ENCODE results near the gene SPATA6.
"Not testable (repeated sequence)": the region's sequence is repeated elsewhere in the genome, so short reads cannot be mapped to it uniquely, and the experiment has no call there.

SPATA6 gene

DNA sequence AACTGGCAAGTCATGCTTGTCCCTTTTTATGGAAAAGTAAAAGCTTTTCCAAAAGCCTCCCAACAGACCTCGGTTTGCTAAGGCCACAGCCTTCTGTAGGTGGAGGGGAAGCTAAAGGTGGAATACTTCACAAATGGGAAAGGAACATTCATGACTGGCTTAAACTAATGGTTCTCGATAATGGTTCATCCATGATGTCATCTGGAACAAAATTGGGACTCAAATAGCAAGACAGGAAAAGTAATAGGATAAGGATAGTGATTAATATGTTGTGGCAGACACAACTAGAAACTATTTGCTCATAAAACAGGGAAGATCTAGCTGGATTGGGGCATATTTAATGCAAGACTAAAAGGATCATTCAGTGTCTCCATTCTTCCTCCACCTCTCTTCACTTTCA is 16.7 kb upstream of the SPATA6 start:
- Histone ChIP-seq H3K36me3 (ENCODE audit: control insufficient read depth in 2 of 2, insufficient read depth in 1 of 2, low read length in 2 of 2) (no peaks in the 10 kb centered on the region), H3K9me3 (ENCODE audit: control insufficient read depth, insufficient read depth, low read depth, low read length) (no peaks in the 10 kb centered on the region), H3K4me1 (ENCODE audit: control insufficient read depth, insufficient read depth, low read length) (no peaks in the 10 kb centered on the region), H3K27ac (ENCODE audit: extremely low read depth, low read depth, low read length) (no peak overlapping the region), H3K4me3 (ENCODE audit: low read depth, low read length) (no peak overlapping the region)
- ChIA-PET CTCF (interaction anchor here (0.6 to 2.9 kb wide), 2 partner anchors 9 to 45 kb away, joined by 3 to 8 read pairs; no protein-coding TSS in a partner anchor), POLR2A (no interaction called here)
- TF ChIP-seq ZNF596 (tag by site-specific recombination; IDR thresholded peaks at IDR 0.05), result no peak
- TF ChIP-seq, protein P1, sequence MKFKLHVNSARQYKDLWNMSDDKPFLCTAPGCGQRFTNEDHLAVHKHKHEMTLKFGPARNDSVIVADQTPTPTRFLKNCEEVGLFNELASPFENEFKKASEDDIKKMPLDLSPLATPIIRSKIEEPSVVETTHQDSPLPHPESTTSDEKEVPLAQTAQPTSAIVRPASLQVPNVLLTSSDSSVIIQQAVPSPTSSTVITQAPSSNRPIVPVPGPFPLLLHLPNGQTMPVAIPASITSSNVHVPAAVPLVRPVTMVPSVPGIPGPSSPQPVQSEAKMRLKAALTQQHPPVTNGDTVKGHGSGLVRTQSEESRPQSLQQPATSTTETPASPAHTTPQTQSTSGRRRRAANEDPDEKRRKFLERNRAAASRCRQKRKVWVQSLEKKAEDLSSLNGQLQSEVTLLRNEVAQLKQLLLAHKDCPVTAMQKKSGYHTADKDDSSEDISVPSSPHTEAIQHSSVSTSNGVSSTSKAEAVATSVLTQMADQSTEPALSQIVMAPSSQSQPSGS (tag by site-specific recombination; IDR thresholded peaks at IDR 0.05; ENCODE audit: low read depth), result peak; percentile 67
- TF ChIP-seq, protein P2, sequence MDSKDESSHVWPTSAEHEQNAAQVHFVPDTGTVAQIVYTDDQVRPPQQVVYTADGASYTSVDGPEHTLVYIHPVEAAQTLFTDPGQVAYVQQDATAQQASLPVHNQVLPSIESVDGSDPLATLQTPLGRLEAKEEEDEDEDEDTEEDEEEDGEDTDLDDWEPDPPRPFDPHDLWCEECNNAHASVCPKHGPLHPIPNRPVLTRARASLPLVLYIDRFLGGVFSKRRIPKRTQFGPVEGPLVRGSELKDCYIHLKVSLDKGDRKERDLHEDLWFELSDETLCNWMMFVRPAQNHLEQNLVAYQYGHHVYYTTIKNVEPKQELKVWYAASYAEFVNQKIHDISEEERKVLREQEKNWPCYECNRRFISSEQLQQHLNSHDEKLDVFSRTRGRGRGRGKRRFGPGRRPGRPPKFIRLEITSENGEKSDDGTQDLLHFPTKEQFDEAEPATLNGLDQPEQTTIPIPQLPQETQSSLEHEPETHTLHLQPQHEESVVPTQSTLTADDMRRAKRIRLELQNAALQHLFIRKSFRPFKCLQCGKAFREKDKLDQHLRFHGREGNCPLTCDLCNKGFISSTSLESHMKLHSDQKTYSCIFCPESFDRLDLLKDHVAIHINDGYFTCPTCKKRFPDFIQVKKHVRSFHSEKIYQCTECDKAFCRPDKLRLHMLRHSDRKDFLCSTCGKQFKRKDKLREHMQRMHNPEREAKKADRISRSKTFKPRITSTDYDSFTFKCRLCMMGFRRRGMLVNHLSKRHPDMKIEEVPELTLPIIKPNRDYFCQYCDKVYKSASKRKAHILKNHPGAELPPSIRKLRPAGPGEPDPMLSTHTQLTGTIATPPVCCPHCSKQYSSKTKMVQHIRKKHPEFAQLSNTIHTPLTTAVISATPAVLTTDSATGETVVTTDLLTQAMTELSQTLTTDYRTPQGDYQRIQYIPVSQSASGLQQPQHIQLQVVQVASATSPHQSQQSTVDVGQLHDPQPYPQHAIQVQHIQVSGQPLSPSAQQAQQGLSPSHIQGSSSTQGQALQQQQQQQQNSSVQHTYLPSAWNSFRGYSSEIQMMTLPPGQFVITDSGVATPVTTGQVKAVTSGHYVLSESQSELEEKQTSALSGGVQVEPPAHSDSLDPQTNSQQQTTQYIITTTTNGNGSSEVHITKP (tag by site-specific recombination; IDR thresholded peaks at IDR 0.05), result peak; percentile 47; the same call in 1 of the 2 replicates

DNA sequence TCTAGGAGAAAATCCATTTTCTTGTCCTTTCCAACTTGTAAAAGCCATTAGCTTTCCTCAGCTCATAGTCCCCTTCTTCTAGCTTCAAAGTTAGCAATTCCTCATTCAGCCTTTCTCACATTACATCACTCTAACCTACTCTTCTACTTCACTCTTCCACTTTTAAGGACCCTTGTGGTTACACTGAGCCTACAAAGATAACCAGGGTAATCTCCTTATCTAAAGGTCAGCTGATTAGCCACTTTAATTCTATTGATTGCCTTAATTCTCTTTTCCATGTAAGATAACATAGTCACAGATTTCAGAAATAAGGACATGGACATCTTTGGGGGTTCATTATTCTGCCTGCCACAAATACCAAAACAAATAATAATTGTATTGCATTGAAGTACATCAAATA is 8.5 kb upstream of the SPATA6 start:
- Histone ChIP-seq H3K36me3 (ENCODE audit: control insufficient read depth in 2 of 2, insufficient read depth in 1 of 2, low read length in 2 of 2) (no peaks in the 10 kb centered on the region), H3K4me1 (ENCODE audit: control insufficient read depth, insufficient read depth, low read length) (peaks cover 4% of the 10 kb centered on the region; the same call in 1 of the 2 replicates), H3K9me3 (ENCODE audit: control insufficient read depth, insufficient read depth, low read depth, low read length) (no peaks in the 10 kb centered on the region), H3K27ac (ENCODE audit: extremely low read depth, low read depth, low read length) (no peak overlapping the region), H3K4me3 (ENCODE audit: low read depth, low read length) (no peak overlapping the region)
- TF ChIP-seq, protein P1 (tag by site-specific recombination; IDR thresholded peaks at IDR 0.05; ENCODE audit: low read depth), result 0 out of 2 replicates have a peak, but pooled peaks have one; percentile 23
- TF ChIP-seq FEZF1 (tag by site-specific recombination; IDR thresholded peaks at IDR 0.05), result peak; percentile 88
- peak; percentile 44 for TF ChIP-seq ZNF335 (tag by site-specific recombination; conservative IDR thresholded peaks at IDR 0.05)
- peak; percentile 67 for TF ChIP-seq ZNF843 (tag by site-specific recombination; IDR thresholded peaks at IDR 0.05)
- TF ChIP-seq, protein P2 (tag by site-specific recombination; IDR thresholded peaks at IDR 0.05), result no peak
- TF ChIP-seq ZNF354C (tag by site-specific recombination; IDR thresholded peaks at IDR 0.05; ENCODE audit: borderline replicate concordance, low read depth), result no peak
- TF ChIP-seq PRDM1 (tag by site-specific recombination; IDR thresholded peaks at IDR 0.05), result peak; percentile 39; the same call in 1 of the 2 replicates
- TF ChIP-seq ZNF239 (tag by site-specific recombination; IDR thresholded peaks at IDR 0.05), result no peak
- CTCF ChIA-PET, result no interaction called here
- POLR2A ChIA-PET, result interaction anchor here (1.1 kb wide), 1 partner anchor 8 kb away, joined by 4 read pairs; the partner anchor contains the start of gene SPATA6

DNA sequence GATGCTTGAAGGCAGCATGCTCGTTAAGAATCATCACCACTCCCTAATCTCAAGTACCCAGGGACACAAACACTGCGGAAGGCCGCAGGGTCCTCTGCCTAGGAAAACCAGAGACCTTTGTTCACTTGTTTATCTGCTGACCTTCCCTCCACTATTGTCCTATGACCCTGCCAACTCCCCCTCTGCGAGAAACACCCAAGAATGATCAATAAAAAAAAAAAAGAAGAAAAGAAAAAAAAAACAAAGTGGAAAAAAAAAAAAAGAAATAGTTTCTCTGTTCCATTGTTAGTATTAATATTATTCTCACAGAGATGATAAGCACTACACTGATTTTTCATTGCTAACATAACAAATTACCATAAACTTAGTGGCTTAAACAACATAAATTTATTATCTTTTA is 8.0 kb upstream of the SPATA6 start:
- H3K9me3 ChIP-seq (ENCODE audit: control insufficient read depth, insufficient read depth, low read depth, low read length); CTCF ChIA-PET; H3K4me3 ChIP-seq (ENCODE audit: low read depth, low read length); H3K36me3 ChIP-seq (ENCODE audit: control insufficient read depth in 2 of 2, insufficient read depth in 1 of 2, low read length in 2 of 2); H3K27ac ChIP-seq (ENCODE audit: extremely low read depth, low read depth, low read length); H3K4me1 ChIP-seq (ENCODE audit: control insufficient read depth, insufficient read depth, low read length): not testable (repeated sequence)
- POLR2A ChIA-PET, result interaction anchor here (1.1 kb wide), 1 partner anchor 8 kb away, joined by 4 read pairs; the partner anchor contains the start of gene SPATA6
